NCI-H2029 (cell line): ENCODE results near the gene MAPKAPK2.

ENCODE experiments used
- DNase-seq: peaks from one replicate; lab custom pipeline; 2025; lab: John Stamatoyannopoulos, UW

The MAPKAPK2 gene

DNA sequence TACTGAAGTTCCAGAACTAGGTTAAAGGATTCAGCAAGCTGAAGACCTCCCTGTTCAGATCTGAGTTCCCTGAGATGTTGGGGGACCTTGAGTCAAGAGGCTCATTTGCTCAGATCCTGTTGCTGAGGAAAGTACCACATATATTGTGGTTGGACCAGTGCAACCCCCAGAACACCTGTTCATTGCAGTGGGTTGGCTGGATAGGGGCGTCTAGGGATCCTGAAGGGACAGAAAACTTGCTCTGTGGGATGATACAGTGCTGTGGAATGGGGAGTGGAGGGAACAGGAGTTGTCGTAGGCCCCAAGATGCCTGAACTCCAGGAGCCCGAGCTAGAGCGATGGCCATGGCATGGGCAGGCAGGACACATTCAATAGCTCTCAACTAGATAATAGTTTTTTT, 24.6 kb upstream of the MAPKAPK2 start:
- no peak for DNase-seq

DNA sequence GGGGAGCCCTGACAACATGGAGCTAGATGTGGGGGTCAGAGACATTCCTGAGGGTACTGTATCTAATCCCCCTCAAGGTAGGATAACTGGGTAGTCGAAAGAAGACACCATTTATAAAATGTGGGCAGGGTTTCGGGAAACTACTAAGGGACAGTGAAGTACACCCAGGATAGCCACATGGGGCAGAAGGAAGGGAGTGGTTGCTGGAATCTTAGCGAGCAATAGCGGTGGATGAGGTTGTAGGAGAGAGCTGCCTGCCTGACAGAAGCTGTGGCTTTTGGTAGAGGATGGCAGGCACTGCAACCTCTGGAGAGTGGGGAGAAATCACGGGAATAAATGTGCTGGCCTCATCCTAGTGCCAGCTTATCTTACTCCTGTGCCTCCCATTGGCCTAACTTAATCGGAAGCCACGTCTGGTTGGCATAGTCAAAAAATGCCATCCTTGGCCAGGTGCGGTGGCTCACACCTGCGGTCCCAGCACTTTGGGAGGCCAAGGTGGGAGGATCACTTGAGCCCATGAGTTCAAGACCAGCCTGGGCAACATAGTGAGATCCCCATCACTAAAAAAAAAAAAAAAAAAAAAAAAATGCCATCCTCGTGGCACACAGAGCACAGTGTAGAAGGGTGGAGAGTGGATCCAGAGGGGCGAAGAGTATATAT, 23.4 kb upstream of the MAPKAPK2 start:
- DNase-seq = no peak

DNA sequence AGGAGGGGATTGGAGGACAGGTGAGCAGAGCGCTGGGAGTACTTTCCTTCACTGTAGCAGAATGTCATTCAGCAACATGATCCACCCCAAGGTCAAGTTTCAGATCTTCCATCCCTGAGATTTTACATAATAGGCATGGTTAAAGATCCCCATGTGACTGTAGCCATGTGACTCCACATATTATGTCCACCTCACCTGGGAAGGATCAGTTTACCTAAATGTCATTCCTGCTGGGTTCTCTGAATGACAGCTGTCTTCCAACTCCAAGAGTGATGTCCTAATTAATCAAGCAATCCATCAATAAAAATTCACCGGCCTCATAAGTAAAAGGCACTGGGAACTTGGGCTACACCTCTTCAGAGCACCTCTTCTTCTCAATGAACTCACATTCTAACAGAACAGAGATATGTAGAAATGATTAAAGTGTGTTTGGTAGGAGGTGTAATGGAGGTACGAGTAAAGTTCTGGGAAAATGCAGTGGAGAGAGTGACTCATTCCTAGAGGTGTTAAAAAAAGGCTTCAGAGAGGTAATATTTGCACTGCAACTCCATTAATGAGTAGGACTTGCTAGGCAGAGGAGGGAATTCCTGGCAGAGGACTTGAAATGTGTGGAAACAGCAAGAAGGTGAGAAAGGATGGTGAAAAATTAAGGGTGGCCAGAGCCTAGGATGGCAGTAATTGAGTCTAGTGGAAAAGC, 22.2 kb upstream of the MAPKAPK2 start:
- DNase-seq = no peak

- DNase-seq = no peak
Observed at GRCh38 chr1:206663362-206663761, 21.3 kb upstream of the MAPKAPK2 start.

DNA sequence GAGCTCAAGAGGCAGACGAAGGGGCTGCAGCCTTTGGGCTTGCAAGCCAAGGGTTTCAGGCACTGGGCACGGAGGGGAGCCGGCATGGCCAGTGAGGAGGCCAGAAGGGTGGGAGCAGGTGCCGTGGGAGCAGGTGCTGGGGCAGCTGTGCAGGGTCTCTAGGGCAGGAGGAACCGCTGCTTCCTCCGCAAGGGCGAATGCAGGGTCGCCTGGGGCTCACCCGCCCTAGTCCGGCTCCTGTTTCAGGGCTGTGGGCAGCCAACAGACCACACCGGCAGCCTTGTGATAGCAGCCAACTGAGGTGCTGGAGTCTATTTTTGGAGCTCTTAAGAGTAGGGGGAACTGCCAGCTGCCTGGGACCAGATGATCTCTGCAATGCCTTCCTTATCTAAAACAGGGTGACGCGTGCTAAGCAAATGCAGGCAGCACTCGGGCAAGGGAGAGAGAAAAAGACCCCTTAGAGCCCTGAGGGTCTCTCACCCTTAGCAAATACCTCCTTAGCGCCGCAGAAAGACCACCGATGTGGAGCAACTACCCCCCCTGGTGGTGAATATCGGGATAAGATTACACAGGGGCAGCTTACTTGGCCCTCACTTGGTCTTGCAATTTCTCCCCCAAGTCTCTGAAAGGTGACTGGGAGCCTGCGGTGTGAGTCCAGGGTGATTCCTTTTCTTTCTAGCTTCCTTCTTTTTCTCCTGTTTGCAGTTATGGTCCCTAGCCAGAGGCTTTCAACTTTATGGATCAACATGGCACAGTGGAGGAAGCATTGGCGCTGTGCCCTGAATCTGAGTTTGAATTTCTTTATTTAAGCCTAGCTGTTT, 20.7 kb upstream of the MAPKAPK2 start:
- DNase-seq = peak; percentile 17

GRCh38 chr1:206664740-206665139, 20.0 kb upstream of the MAPKAPK2 start:
- DNase-seq = no peak

- DNase-seq = no peak
Observed at GRCh38 chr1:206666031-206666561, 18.6 kb upstream of the MAPKAPK2 start.

GRCh38 chr1:206666954-206667665, 17.6 kb upstream of the MAPKAPK2 start:
- DNase-seq = no peak

GRCh38 chr1:206668351-206668750, 16.4 kb upstream of the MAPKAPK2 start:
- no peak for DNase-seq

DNA sequence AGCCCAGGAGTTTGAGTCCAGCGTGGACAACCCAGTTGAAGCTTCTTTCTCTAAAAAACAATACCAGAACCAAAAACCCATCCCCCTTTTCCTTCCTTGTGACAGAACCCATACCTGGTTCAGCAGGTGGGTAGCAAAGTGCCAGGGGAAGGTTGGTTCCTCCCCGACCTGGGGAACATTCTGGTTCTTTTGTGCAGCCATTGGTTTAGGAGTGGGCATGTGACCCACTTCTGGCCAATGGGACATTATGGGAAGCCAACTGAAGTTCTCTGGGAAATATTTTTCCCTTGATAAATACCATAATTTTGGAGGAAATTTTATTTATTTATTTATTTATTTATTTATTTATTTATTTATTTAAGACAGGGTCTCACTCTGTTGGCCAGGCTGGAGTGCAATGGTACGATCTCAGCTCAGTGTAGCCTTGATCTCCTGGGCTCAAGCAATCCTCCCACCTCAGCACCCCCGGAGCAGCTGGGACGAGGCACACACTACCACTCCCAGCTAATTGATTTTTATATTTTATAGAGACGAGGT, 15.8 kb upstream of the MAPKAPK2 start:
- no peak for DNase-seq

- peak; percentile 11 for DNase-seq
Observed at GRCh38 chr1:206672011-206672688, 12.6 kb upstream of the MAPKAPK2 start.

GRCh38 chr1:206672844-206673758, 11.6 kb upstream of the MAPKAPK2 start:
- DNase-seq = no peak

DNA sequence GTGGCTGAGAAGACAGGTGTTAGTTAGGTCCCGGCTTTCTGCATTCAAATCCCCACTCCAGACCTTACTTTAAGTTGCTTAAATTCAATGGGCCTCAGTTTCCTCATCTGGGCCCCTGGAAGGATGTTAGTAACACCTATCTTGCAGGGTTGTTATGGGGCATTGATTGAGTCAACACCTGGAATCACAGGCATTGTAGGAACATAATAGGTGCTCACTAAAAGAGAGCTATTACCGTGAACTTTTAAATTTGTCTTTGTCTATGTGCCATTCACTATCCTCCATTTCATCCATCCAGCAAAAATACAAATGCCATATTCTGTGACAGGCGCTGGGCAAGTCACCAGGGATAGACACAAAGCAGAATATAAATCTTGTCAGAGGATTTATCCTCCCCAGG, 10.5 kb upstream of the MAPKAPK2 start:
- DNase-seq = no peak

DNA sequence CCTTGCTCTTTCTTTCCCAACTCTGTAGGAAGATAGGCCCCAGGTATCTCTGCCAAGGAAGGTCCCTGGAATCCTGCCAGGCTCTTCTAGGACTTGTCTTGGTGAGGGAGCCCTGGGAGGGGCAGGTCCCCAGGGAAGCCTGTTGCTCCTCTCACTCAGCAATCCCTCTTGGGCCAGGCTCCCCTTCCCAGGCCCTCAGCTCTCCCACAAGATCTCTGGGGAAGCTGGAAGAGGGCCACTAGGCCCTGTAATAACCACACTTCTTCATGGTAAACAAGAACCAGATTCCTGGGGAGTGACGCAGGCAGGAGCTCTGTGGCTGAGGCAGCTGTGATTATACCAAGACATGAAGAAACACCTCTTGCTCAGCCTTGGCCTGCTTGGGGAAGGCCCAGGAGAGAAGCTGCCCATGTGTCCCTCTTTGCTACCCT, 9.9 kb upstream of the MAPKAPK2 start:
- DNase-seq = no peak

- DNase-seq = no peak
Observed at GRCh38 chr1:206676499-206676898, 8.2 kb upstream of the MAPKAPK2 start.

DNA sequence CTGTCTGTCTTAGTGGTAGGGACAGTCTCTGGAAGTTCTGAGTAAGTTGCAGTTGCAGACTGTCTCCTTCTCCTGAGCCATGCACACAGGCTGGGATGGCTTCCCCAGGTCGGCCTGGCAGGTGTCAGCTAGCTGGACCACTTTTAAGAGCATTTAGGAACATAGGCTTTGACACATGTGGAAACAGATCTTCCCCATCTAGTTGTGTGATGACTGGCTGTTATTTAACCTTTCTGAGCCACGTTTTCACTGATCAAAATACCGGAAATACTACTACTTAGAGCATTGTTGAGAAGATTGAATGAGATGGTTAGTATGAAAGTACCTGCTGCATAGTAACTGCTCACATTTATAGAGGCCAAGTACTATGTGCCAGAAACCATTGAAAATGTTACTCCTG, 6.2 kb upstream of the MAPKAPK2 start:
- no peak for DNase-seq

DNA sequence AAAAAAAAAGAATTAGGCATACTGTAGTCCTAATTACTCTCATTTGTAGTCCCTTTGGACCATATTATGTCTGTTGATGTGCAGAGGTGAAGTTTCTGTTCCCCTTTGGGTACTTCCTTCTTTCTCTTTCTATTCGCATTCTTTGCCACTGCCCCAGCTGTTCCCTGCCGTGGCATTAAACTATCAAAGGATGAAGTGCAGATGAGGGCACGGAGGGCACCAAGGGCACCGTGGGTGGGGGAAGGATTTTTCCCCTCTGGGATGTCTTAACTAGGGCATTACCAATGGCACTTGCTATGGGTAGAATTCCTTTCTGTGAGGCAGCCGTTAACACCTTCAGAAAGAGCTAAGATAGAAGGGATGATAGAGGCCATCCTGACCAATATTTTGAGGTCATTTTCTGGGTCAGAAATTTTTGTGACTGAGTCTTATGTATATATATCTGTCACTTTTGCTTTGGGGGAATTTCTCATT, 4.9 kb upstream of the MAPKAPK2 start:
- no peak for DNase-seq

DNA sequence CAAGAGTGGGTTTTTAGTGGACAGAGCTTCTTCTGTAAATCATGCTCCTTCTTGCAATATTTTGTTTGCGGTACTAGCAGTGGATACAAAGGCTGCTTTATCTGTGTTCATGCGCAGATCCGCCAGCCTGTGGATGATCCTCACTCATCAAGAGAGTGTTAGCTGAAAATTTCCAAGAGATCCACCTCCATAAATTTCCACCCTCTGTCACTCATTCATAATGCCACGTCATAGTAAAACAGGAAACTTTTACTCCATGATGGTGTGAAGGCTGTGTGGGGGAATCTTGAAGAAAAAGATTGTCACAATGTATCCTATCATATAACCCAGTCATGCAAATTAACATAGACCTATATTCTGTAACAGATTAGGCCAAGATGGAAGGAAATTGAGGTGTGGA, 4.4 kb upstream of the MAPKAPK2 start:
- no peak for DNase-seq

GRCh38 chr1:206681359-206681758, 3.3 kb upstream of the MAPKAPK2 start:
- DNase-seq = no peak

GRCh38 chr1:206682111-206682510, 2.6 kb upstream of the MAPKAPK2 start:
- no peak for DNase-seq
